Measurements from ENCODE around the gene MAPK10.

The MAPK10 gene

DNA sequence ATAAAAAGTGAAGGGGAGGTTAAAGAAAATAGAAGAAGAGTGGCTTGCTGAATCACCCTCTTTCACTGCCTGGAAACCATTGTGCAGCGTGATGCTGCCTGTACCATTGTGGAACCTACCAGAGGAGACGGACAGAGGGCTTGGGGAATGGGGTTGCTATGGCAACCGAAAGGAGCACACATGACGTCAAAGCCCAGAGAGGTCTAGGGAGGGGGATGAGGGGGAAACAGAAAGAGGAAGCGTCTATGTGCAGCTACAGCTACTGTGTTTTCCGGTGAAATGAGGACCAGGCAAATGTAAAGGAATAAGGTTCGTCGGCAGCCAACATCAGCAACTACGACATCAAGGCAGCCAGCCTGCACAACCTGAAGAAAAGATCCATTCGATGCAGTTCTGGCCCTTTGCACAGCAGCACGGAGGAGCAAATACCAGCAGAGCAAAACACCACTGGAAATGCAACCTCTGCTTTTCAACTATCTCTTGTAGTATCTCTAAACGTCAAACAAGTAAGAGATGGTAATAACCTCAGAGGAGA lies at the start of gene MAPK10:
Gene MAPK10 (minus strand): TSS at position 110 of the 535 bp plus-strand sequence.
- no peak for DNase-seq

DNA sequence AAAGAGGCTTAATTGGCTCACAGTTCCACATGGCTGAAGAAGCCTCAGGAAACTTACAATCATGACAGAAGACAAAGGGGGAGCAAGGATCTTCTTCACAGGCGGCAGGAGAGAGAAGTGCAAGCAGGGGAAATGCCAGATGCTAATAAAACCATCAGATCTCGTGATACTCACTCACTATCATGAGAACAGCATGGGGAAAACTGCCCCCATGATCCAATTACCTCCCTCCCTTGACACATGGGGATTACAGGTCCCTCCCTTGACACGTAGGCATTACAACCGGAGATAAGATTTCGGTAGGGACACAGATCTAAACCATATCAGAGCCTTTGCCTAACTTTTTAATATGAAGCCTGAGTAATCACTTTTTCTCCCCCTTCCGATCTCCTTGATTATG lies 43.7 kb upstream of the MAPK10 start:
- DNase-seq, result no peak

DNA sequence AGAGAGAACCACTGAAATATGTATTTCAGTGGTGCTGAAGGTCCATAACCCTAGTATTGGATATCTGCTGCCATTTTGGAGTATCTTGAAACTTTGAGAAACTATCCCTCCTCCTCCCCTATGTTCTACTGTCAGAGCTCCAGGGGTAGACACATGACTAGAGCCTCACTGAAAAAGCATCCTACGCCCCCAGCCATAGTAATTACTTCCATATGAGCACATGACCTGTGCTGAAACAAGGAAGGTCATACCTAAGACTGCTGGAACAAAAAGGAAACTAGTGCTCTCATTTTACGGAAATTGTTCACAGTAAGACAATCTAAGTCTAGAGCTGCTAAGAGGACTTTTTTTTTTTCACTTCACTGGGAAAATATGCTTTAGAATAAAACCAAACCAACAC lies 42.0 kb upstream of the MAPK10 start:
- no peak for DNase-seq

DNA sequence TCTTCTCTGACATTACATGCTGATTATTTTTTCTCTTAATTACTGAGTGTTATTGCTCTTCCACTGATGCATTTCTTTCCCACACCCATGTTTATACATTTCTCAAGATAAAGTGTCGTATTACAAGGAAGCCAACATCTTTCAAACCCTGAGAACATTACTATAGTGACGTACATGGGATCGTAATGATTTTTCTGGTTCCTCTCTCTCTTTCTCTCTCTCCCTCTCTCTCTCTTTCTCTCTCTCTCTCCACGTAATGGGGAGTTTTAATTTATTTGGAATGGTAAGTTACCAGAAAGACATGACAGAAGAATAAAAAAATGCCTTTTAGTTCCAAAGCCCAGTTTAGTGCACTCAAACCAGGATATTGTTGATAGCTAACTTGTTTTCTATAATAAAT lies 40.4 kb upstream of the MAPK10 start:
- DNase-seq, result no peak

- DNase-seq, result no peak
Measured at GRCh38 chr4:86398187-86398586, 38.3 kb upstream of the MAPK10 start.

GRCh38 chr4:86393749-86394148 lies 33.9 kb upstream of the MAPK10 start:
- DNase-seq, result no peak

GRCh38 chr4:86389664-86390063 lies 29.8 kb upstream of the MAPK10 start:
- DNase-seq, result no peak

- no peak for DNase-seq
Measured at GRCh38 chr4:86388252-86388651, 28.4 kb upstream of the MAPK10 start.

DNA sequence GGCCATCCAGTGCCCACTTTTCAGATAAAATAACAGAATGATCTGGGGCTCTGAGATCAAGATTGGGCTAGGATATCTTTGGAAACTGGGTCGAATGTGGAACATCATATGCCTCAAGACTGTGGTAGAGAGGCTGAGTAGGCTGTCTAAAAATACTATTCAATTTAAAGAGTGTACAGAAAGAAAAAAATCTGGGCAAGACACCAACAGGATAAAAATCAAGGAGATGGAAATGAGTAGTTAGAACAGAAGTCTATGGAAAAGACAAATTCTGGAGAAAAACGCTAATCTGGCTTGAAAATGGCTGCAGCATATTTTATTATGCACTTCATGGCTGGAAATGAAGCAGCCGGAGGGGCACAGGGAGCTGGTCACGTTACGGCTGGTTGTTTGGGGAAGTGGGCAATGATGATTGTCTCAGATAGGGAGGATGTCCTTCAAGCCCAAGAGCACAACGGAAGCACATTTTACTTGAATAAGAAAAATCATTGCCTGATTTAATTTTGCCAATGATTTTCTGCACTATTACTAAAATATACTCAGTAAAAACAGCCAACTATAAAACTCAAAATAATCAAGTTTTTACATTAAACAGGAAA lies 27.1 kb upstream of the MAPK10 start:
- DNase-seq, result no peak

DNA sequence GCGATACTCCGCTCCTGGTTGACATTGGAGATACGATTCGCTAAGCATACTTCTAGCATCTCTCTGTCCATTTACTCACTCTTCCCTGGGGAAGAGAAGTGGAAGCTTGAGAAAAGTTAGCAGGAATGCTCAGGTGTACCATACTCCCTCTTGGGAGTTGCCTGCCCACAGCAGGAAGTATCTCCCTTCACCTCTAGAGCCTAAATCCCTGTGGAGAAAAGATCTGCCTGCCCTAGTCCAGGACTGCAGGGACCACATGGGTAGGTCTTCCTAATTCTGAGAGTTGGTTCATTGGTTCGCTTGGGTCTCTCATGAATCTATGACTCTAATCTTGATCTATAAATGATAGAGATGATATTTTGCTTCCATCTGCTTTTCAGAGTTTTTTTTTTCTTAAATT lies 26.3 kb upstream of the MAPK10 start:
- DNase-seq, result no peak

DNA sequence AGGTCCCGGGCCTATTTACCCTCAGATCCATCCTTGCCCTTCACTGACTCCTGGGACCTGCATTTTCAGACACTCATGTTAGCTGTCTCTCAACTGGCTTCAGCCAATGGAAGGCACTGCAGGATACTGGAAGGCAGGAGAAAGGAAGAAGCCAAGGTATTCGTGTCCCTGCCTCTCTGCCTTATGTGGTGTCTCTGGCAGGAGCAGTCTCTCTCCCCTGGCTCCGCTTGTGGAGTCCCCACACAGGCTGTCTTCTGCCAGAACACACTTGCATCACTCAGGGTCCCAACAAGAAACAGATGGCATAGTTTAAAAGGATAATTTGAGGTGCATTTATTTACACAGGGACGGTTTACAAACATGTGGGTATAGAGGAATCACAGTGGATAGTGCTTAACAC lies 21.6 kb upstream of the MAPK10 start:
- no peak for DNase-seq

- DNase-seq, result no peak
Measured at GRCh38 chr4:86380181-86380724, 20.4 kb upstream of the MAPK10 start.

DNA sequence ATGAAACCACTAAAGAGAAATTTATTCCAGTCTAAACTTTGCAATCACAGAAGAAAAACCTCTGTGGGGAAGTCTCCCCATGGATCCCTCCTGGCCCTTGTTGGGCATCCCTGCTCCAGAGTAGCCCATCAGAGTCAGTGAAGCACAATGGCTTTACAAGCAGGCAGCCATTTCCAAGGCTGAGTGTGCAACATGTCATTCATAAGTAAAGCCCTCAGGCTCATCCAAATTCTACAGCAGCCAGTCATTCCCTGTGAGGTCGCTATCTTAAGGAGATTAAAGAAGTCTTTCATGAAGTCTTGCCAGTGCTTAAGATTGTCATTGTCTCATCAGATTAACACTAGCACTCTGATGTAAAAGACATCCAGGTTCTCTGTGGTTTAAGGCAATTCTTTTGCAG lies 17.0 kb upstream of the MAPK10 start:
- no peak for DNase-seq

DNA sequence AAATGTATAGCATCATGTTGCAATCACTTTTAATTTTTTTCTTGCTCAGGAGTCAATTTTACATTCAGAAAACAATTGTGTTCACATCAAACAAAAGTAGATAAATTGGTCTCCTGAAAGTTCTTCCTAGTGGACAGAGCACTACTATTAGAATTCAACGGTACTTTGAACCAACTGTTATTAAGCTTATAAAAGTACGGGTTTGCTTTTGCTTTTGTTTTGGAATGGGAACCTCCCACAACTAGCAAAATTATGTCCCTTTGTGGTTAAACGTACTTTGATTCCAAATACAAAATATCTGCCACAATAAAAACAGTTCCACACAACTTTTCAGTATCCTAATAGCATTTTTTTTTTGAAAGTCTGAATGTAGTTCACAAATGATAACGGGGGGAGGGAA lies 8.6 kb upstream of the MAPK10 start:
- DNase-seq, result no peak

- DNase-seq, result no peak
Measured at GRCh38 chr4:86367577-86367976, 7.7 kb upstream of the MAPK10 start.

- no peak for DNase-seq
Measured at GRCh38 chr4:86366920-86367319, 7.1 kb upstream of the MAPK10 start.

- no peak for DNase-seq
Measured at GRCh38 chr4:86362510-86362909, 2.7 kb upstream of the MAPK10 start.

DNA sequence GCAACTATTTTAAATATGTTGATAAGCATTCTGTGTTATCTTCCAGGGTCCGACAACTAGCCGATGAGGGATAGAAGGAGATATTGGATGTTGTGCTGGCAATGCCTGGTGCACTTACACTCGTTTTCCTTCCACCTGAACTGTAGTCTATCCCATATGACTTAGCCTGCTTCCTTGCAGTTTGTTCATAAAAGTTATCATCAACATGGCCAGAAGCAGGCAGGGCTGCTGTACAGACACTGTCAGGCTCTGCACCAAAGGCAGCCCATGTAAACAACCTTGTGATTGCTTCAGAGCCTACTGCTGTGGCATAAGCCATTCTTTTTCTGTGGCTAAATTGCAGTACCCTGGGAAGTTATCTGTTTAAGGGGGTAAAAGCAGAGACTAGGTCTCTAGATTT lies 1.6 kb downstream of the MAPK10 start:
- DNase-seq, result no peak

- DNase-seq, result no peak
Measured at GRCh38 chr4:86357608-86358007, 2.2 kb downstream of the MAPK10 start.

GRCh38 chr4:86356425-86357210 lies 3.2 kb downstream of the MAPK10 start:
- no peak for DNase-seq

- DNase-seq, result no peak
Measured at GRCh38 chr4:86354390-86354789, 5.5 kb downstream of the MAPK10 start.

DNA sequence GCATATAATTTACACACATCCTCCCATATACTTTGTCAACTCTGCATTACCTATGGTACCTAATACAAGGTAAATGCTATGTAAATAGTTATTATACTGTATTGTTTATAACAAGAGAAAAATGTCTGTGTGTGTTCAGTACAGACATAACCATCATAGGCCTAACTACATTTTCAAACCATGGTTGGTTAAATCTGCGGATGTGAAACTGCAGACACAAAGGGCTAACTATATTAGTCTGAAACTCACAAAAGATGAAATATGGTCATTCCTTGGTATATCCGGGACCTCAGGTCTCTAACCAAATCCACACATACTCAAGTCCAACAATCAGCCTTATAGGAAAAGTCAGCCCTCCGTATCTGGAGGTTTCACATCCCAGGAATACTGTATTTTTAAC lies 13.5 kb downstream of the MAPK10 start:
- DNase-seq, result no peak

DNA sequence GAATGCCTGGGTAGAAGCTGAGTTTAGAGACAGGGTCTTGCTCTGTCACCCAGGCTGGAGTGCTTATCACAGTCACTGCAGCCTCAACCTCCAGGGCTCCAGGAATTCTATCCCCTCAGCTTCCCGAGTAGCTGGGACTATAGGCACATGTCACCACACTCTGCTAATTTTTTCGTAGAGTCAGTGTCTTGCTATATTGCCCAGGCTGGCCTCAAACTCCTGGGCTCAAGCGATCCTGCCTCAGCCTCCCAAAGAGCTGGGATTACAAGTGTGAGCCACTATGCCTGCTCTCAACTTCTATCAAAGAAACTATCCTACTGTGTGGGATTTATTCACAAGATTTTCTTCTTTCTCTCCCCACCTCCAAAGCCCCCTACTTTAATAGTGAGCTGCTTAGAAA lies 15.7 kb downstream of the MAPK10 start:
- DNase-seq, result no peak

DNA sequence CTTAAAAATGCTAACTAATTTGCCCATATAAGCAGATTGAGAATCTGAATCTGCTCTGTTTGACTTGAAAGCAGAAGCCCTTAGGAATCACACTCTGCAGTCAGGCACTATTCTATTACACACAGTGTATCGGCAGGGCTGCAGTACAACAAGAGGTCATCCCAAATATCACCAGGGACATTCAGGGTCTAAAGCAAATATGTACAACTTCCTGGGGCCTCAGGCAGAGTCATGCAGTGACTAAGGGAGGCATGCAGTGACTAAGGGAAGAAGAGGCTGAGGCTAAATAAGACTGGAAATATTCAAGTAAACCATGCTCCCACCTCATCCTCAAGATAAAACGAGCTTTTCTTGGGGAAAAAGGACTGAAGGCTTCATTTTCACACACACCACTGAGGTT lies 20.9 kb downstream of the MAPK10 start:
- no peak for DNase-seq

Data from NCI-H187 (cell line).